Measurements from ENCODE around the gene GLYR1. TPM values are rescaled to one million over a fixed set of nuclear protein-coding genes. Genes with fewer than 3 reads are reported as not detected.

The GLYR1 gene
- total RNA-seq, 1 donor from 2014 or later: 85.6 TPM

GRCh38 chr16:4847774-4848587, 893 bp upstream of the GLYR1 start:
- DNase-seq: peak; percentile 82

DNA sequence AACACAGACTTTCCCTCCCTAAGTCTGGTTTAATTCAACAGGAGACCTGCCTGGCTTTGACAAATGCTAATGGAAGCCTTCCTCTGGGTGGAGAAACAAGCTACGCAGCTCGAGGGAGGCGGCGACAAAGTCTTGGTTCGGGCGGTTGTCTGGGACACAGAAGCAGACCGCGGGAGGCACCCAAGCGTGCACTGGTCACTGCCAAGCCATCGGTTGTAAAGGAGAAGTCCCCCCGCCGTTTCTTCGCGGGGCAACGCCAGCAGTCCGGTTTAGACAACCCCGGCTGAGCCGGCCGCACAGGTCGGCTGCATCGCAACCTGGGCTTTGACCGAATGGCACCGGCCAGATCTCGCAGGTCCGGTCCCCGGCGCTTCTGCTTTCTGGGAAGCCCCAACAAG, 586 bp downstream of the GLYR1 start:
- DNase-seq: peak; percentile 77

- no peak for DNase-seq
These were observed 6.1 kb downstream of the GLYR1 start for GRCh38 chr16:4840984-4841383.

- DNase-seq: peak; percentile 33
These were observed 7.1 kb downstream of the GLYR1 start for GRCh38 chr16:4839942-4840341.

DNA sequence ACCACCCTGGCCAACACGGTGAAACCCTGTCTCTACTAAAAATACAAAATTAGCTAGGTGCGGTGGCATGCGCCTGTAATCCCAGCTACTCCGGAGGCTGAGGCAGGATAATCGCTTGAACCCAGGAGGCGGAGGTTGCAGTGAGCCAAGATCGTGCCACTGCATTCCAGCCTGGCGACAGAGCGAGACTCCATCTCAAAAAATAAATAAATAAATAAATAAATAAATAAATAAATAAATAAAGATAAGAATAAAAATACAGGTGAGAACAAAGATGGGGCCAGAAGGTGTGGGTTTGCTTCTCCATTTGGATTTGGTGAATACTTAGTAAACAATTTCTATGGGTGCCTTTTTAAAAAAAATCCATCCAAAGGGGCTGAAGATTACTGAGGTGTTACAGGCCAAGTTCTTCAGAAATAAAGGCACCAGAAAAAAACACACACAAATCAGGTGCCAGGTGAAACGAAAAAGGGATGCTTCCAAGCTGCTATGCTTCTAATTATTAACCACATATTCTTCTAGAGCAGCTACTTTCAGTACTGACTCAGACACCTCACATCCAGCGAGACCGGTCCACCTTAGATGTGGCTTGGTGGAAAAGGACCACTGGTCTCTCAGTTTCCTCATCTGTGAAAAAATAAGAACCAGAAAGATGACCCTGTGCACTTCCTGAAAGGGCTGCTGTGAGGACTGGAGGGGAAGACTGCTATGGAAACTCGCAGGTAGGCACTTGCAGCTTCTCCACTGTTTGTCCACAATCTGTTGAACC, 9.2 kb downstream of the GLYR1 start:
- DNase-seq: no peak

DNA sequence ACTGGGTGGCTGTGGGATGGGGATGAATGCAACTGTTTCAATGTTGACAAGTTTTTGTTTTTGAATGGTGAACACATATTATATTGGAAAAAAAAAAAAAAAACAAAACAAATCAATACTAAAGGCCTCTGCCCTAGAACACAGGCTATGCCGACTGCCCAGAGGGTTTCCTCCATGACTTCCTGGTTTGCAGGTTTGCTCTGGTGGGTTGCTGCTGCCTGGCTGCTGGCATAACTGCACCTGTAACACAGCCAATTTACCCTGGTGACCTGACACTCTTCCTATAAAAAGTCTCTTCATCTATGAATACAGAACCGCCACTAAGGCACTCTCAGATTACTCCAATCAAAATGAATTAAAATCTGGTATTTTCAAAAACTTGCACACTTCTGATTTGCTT, 10.4 kb downstream of the GLYR1 start:
- no peak for DNase-seq

GRCh38 chr16:4833584-4833983, 13.5 kb downstream of the GLYR1 start:
- DNase-seq: no peak

- no peak for DNase-seq
These were observed 14.3 kb downstream of the GLYR1 start for GRCh38 chr16:4832698-4833343.

DNA sequence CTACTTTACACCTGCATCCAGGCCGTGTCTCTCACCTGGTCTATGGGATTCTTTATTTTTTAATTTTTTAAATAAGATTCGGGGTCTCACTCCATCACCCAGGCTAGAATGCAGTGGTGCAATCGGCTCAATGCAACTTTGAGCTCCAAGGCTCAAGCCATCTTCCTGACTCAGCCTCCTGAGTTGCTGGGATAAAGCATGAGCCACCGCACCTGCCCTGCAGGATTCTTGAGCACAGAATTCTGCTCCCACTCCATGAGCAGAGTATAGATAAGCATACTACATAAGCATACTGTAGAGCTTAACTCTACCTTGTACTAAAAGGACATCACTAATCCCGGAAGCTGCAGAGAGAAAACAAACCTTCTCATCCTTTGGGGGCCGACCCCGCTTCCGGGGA, 15.5 kb downstream of the GLYR1 start:
- no peak for DNase-seq

DNA sequence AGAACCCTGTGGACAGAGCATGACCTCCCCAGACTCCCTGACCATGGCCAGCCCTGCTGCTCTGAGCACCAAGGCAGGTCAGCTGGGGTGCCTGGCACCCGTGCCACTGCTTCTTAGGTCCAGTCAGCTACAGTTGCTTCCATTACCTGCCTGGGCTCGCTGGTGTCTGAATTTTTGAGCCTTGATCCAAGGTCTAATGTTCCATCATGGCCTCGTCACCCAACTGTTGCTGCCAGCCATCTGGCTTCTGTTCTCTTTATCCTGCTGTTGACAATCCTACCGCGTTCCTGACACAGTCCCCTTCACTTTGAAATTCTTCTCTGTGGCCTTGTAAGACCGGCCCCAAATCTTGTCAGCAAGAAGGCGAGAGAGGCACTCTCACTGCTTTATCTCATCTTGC, 16.7 kb downstream of the GLYR1 start:
- no peak for DNase-seq

DNA sequence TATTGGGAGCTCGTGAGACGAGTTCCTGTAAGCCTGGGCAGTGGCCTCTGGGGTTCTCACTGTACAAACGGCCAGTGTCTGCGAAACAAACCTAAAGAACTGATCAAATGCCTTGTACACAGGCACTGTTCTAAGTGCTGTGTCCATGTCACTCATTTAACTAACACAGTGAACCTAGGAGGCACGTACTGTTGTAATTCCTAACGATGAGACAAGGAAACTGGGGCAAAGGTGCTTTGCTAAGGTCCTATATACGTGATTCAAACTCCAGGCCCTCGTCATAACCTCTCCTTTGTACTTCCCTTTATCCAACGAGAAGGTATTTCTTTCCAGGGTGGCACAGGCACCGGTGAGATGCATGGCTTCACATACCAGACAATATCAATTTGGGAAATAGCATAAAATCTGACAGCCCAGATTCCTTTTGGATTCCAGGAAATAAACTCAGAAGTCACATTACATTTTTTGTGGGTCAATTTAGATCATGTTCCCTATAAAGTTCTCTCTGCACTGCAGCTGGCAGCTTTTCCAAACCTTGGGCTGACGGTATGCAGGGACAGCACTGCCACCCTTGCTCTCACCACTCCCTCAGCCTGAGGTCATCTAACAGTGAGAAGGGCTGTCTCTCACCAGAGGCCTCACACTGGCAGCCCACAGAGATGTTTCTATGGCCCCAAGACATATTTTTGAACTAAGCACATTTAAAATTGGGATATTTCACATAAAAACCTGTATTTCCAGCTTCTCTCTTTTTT, 18.3 kb downstream of the GLYR1 start:
- DNase-seq: no peak

- no peak for DNase-seq
These were observed 20.1 kb downstream of the GLYR1 start for GRCh38 chr16:4826980-4827379.

- DNase-seq: no peak
These were observed 20.6 kb downstream of the GLYR1 start for GRCh38 chr16:4826526-4826925.

DNA sequence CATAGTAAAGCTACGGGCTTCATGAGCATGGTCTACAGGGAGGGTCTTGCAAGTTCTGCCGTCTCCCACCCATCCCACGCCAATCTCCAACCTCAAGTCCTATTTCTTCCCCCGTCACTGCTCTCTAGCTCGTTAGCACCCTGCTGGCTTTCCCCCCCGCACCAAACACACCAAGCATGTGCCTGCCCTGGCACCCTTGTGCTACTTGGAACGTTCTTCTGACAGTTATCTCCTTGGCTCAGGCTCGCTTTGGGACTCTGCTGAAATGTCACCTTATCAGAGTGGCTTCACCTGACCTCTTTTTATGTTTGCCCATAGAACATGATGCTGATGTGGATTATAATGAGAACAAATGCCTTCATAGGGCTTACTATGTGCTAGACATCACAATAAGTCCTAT, 21.9 kb downstream of the GLYR1 start:
- no peak for DNase-seq

- no peak for DNase-seq
These were observed 26.4 kb downstream of the GLYR1 start for GRCh38 chr16:4820652-4821051.

- no peak for DNase-seq
These were observed 32.4 kb downstream of the GLYR1 start for GRCh38 chr16:4814542-4815173.

DNA sequence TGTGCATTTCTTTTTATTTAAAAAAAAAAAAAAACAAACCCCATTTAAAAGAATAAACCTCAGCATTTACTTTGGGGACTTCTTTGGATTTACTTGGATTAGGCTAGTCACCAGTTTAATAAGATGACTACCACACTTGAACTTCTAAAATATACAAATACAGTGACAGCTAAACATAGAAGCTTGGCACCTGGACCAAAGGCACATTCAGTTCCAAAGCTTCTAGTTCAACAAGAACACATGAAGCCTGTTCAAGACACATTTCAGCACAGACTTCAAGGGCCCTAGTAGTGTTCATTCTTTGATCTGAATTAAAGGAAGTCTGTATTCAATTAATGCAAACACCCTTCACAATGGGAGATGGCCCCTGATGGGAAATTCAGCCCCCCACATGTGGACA, 33.0 kb downstream of the GLYR1 start:
- no peak for DNase-seq

DNA sequence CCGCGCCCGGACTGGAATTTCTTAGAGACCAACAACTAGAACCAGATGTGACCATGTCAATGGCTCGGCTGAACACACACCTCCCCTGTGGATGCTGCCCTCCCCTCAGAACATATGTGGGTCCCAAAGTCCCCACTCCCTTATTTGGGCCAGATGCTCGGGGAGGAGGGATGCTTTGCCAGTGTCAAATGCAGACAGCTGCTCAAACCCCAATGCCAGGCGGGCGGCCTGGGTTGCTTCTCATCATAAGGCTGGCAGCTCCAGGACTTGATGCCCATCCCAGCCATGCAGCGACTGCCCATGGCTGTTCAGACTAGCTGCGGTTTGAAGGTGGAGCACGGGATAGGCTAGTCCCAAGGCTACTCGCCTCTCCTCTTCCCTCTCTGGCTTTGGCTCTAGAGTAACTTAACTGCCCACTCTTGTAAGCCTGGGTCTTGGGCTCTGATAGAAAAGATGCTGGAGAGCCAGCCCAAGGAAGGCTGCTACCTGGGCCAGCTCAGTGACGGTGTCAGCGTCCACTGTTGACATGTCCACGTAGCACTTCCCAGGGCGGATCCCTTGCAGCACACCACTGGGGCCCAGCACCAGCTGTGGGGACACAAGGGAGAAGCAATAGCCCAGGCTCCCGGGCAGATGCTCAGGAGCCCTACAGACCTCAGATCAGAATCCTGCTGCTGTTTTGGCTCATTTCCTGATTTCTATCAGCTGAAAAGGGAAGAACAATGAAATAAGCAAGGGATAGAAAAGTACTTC, 33.7 kb downstream of the GLYR1 start:
- no peak for DNase-seq

GRCh38 chr16:4811773-4812172, 35.3 kb downstream of the GLYR1 start:
- DNase-seq: no peak

DNA sequence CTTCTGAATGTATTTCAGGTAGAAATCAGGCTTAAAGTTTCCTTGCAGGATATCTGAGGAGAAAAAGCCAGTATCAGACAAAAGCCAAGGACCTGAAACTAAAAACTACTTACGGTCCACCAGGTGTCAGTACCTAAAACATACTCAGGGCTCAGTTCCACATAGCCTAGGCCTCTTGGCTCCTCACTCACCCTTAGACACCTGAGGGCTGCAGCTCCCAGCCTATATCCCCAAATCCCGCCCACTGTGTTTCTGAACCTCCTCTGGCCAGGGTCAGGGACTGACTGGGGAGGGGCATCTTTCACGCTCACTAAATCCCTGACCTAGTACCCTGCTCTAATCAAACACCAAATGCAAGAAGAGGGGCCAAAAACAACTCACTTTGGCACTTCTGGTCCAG, 35.8 kb downstream of the GLYR1 start:
- no peak for DNase-seq

GRCh38 chr16:4806280-4806679, 40.8 kb downstream of the GLYR1 start:
- DNase-seq: no peak

- DNase-seq: no peak
These were observed 41.9 kb downstream of the GLYR1 start for GRCh38 chr16:4805231-4805630.
